Colonic mucosa (tissue), 4 donors: ENCODE results near the gene MYOD1. TPM values are rescaled to one million over a fixed set of nuclear protein-coding genes. Genes with fewer than 3 reads are reported as not detected.

ENCODE experiments used
- DNase-seq: peaks from one replicate; pipeline ENCODE4 v3.0.0-alpha.2; 2020
- H3K27ac ChIP-seq: fragments of 200-600 bp; one replicate; pipeline ENCODE4 v1.8.0; 2021
- H3K27me3 ChIP-seq: fragments of 200-600 bp; one replicate; pipeline ENCODE4 v1.8.0; 2021
- H3K36me3 ChIP-seq: fragments of 200-600 bp; one replicate; pipeline ENCODE4 v1.8.0; 2021
- H3K4me1 ChIP-seq: fragments of 200-600 bp; one replicate; pipeline ENCODE4 v1.8.0; 2021; ENCODE audit warnings: mild to moderate bottlenecking
- H3K4me3 ChIP-seq: fragments of 200-600 bp; one replicate; pipeline ENCODE4 v1.8.0; 2021
- H3K9ac ChIP-seq, 2 donors: one replicate each; pipeline ENCODE4 v1.7.0; 2013; ENCODE audit warnings: control low read depth in 2 of 2, low read depth in 2 of 2, low read length in 2 of 2
- H3K9me3 ChIP-seq: fragments of 200-600 bp; one replicate; pipeline ENCODE4 v1.8.0; 2021
- intact Hi-C: fragments of 100-400 bp; cut with DNase I; formaldehyde crosslinking; loops from one replicate; pipeline ENCODE4 v1.14.1; 2022
- total RNA-seq, 2 donors: library from RNA; stranded (reverse); fragmentation: NEBNext Ultra II Directional in 1 of 2; extraction: Animal tissue kit (Norgen Biotek cat#: 25700) in 1 of 2; gene quantifications; one replicate each; pipeline ENCODE4 v1.2.1, GENCODE V29; 2021
- TF ChIP-seq, protein P1 (sequence below): fragments of 200-600 bp; IDR thresholded peaks from one replicate; pipeline ENCODE4 v1.8.0; 2022; ENCODE audit warnings: antibody characterized with exemption, mild to moderate bottlenecking
- donor health status: healthy.
- donor health status: DM: no; HTN: no; CAD: no.
- donor health status: DM: no; HTN: no; CAD: no.

MYOD1 gene
- total RNA-seq, 2 donors from 2014 or later, result not detected

DNA sequence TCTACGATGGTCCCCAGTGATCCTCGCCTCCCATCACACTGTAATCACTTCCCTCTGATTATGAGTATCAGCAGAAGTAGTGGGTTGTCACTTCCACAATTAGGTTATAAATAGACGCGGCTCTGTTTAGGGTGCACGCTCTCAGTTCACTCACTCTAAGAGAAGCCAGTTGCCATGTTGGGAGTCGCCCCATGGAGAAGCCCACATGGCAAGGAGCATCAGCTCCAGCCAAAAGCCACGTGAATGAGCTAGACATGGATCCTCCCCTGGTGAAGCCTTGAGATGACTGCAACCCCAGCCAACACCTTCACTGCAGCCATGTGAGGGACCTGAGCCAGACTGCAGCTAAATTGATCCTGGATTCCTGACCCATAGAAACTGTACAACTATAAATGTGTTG is 26.4 kb upstream of the MYOD1 start:
- intact Hi-C loops, result no loop called here
- peaks cover 20% of the 10 kb centered on the region for H3K27me3 ChIP-seq
- no peak overlapping the region for H3K27ac ChIP-seq
- H3K4me1 ChIP-seq, result no peaks in the 10 kb centered on the region
- TF ChIP-seq, protein P1, sequence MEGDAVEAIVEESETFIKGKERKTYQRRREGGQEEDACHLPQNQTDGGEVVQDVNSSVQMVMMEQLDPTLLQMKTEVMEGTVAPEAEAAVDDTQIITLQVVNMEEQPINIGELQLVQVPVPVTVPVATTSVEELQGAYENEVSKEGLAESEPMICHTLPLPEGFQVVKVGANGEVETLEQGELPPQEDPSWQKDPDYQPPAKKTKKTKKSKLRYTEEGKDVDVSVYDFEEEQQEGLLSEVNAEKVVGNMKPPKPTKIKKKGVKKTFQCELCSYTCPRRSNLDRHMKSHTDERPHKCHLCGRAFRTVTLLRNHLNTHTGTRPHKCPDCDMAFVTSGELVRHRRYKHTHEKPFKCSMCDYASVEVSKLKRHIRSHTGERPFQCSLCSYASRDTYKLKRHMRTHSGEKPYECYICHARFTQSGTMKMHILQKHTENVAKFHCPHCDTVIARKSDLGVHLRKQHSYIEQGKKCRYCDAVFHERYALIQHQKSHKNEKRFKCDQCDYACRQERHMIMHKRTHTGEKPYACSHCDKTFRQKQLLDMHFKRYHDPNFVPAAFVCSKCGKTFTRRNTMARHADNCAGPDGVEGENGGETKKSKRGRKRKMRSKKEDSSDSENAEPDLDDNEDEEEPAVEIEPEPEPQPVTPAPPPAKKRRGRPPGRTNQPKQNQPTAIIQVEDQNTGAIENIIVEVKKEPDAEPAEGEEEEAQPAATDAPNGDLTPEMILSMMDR, result no peak
- H3K4me3 ChIP-seq, result no peak overlapping the region
- no peak for DNase-seq
- no peaks in the 10 kb centered on the region for H3K9me3 ChIP-seq
- H3K36me3 ChIP-seq, result no peaks in the 10 kb centered on the region
- no peak overlapping the region for H3K9ac ChIP-seq

DNA sequence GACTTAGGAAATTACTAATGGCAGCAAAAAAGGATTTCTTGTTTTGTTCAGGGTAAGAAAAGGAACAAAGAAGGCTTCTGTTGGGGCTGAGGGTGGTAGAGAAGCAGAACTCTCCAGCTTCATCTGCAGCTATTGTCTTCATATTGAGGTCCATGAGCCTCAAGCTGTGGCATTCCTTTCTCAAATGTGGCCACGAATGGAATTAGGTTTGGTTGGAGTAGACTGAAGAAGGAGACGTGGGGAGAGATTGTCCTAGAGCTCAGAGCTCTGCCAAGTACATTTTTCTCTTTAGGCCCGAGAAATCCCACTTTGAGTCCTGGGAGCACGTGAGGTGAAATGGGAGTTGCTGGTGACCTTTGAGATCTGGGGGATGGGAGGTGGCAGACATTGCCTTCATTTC is 25.8 kb upstream of the MYOD1 start:
- Histone ChIP-seq H3K9me3 (no peaks in the 10 kb centered on the region), H3K27me3 (peaks cover 20% of the 10 kb centered on the region), H3K27ac (no peak overlapping the region), H3K36me3 (no peaks in the 10 kb centered on the region), H3K4me3 (no peak overlapping the region), H3K4me1 (no peaks in the 10 kb centered on the region), H3K9ac (no peak overlapping the region)
- TF ChIP-seq, protein P1, result no peak
- no peak for DNase-seq
- intact Hi-C loops, result no loop called here

DNA sequence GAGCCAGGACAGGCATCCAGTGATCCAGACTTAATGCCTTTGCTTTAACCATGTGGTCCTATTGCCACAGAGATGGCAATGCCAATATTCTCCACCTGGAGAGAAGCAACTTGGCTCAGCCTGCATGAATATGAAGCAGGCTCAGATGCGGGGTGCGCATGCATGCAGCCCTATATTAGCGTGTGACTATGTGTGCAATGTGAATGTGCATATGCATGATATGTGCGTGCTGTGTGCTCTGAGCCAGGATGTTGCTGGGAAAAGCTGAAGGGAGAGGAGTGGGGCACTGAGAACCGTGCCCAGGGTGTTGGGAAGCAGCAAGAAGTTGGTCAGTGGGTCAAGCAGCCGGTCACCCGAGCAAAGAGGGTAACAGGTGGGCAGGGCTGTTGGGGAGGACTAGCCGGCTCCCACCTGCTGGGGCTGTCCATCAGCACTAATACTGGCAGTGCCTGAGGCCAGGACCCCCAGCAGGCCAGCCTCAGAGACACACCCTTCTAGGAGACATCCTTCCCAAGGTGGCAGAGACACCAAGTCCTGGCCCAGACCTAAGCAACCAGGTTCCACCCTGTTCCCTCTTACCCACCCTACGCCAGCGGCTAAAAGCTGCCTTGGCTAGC is 24.8 kb upstream of the MYOD1 start:
- Histone ChIP-seq H3K27me3 (peaks cover 20% of the 10 kb centered on the region), H3K27ac (no peak overlapping the region), H3K4me1 (no peaks in the 10 kb centered on the region), H3K4me3 (no peak overlapping the region), H3K9ac (no peak overlapping the region), H3K9me3 (no peaks in the 10 kb centered on the region), H3K36me3 (no peaks in the 10 kb centered on the region)
- no peak for DNase-seq
- TF ChIP-seq, protein P1, result no peak
- intact Hi-C loops, result no loop called here

DNA sequence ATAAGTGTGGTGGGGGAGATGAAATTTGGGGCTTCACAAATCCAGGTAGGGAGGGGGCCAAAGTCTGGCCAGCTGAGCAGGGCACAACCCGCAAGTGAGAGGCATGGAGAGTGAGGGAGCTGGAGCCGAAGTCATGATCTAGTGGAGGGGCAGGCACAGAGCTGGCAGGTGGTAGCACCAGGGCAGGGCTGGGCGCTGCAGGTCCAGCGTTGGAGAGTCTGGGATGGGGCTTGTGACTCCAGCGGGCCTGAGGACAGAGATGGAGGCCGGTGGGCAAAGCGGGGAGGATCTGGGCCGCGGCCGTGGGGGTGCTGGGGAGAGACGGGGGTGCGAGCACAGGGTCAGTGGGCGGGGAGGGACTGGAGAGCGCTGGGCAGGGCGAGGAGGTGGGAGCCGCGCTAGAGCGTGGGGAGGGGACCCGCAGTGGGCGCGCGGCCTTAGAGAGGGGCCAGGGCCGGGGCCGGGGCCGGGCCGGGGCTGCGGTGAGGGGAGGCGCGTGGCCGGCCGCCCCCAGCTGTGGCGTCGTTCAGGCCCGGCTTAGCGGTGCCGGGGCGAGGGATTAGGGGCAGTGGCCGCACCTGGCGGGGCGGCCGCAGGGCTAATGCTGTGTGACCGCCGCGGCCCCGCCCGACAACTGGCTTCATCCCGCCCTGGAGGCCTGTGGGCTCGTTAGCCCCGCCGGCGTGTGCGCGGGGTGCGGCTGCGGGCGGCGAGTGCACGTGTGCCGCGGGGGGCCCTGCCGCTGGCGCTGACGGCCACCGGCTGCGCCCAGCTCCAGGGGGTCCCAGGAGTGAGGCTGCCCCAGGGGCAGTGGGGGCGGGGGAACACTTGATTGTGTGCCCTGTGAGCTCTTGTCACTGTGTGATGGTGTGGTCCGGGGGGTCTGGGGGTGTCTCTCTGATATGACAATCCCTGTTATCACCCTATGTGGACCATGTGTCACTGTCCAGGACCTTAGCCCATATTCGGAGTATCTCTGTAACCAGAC is 23.6 kb upstream of the MYOD1 start:
- intact Hi-C loops, result no loop called here
- Histone ChIP-seq H3K4me1 (no peaks in the 10 kb centered on the region), H3K4me3 (no peak overlapping the region), H3K36me3 (no peaks in the 10 kb centered on the region), H3K27ac (no peak overlapping the region), H3K9me3 (no peaks in the 10 kb centered on the region), H3K9ac (no peak overlapping the region), H3K27me3 (peaks cover 20% of the 10 kb centered on the region)
- no peak for DNase-seq
- TF ChIP-seq, protein P1, result no peak

DNA sequence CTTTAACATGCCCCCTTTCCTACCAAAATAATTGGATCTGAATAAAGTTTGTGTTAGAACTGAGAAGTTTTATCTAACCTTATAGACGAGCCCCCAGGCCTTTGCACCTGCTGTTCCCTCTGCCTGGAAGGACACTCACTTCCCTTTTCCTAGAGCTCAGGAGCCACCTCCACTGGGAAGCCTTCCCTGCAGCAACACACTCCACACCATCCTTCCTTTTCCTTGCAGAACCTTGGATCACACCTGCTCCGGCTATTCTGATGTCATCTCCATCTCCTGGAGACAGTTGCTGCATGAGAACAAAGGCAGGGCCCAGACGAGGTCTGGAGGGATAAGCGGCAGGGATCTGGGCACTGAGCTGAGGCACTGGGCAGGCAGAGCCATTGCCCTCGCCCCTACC is 22.6 kb upstream of the MYOD1 start:
- no peak overlapping the region for H3K27ac ChIP-seq
- no peaks in the 10 kb centered on the region for H3K4me1 ChIP-seq
- no peak overlapping the region for H3K4me3 ChIP-seq
- intact Hi-C loops, result no loop called here
- DNase-seq, result no peak
- H3K9me3 ChIP-seq, result no peaks in the 10 kb centered on the region
- TF ChIP-seq, protein P1, result no peak
- no peak overlapping the region for H3K9ac ChIP-seq
- peaks cover 20% of the 10 kb centered on the region for H3K27me3 ChIP-seq
- no peaks in the 10 kb centered on the region for H3K36me3 ChIP-seq
